ENCODE measurements around the gene INPP5F.

INPP5F gene

DNA sequence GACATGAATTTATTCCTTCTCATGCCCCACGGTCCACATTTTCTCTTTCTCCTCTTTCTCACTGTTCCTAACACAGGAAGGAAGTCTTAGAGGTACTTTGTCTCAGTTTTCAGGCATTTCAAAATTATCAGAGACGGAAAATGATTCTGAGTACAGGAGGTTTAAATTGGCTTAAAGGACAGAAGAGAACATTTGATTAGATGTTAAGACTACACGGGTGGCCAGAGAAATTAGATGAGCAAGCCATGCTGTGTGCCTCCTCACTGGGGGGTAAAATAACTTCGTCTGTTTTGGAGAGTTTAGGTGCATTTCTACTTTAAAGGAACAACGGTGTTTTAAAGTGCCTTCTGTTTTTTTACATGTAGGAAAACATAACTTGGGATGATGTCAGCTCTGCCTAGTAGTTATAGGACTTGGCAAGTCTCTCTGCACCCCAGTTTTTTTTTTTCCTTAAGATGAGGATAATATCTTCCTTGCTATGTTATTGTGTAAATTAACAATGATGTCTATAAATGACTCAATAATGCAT, 79.9 kb downstream of the INPP5F start:
- no peak overlapping the region for H3K4me3 ChIP-seq (ENCODE audit: low read depth, low read length)
- TF ChIP-seq, protein P1, sequence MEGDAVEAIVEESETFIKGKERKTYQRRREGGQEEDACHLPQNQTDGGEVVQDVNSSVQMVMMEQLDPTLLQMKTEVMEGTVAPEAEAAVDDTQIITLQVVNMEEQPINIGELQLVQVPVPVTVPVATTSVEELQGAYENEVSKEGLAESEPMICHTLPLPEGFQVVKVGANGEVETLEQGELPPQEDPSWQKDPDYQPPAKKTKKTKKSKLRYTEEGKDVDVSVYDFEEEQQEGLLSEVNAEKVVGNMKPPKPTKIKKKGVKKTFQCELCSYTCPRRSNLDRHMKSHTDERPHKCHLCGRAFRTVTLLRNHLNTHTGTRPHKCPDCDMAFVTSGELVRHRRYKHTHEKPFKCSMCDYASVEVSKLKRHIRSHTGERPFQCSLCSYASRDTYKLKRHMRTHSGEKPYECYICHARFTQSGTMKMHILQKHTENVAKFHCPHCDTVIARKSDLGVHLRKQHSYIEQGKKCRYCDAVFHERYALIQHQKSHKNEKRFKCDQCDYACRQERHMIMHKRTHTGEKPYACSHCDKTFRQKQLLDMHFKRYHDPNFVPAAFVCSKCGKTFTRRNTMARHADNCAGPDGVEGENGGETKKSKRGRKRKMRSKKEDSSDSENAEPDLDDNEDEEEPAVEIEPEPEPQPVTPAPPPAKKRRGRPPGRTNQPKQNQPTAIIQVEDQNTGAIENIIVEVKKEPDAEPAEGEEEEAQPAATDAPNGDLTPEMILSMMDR (IDR thresholded peaks at IDR 0.05; ENCODE audit: insufficient read depth, low read length, missing control alignments) = no peak
- ChIA-PET POLR2A (no interaction called here), CTCF (interaction anchor here (0.7 to 3.3 kb wide), 2 partner anchors 55 kb away, joined by 3 to 14 read pairs; no protein-coding TSS in a partner anchor)
- no peak for DNase-seq (ENCODE audit: low read depth, low spot score)

DNA sequence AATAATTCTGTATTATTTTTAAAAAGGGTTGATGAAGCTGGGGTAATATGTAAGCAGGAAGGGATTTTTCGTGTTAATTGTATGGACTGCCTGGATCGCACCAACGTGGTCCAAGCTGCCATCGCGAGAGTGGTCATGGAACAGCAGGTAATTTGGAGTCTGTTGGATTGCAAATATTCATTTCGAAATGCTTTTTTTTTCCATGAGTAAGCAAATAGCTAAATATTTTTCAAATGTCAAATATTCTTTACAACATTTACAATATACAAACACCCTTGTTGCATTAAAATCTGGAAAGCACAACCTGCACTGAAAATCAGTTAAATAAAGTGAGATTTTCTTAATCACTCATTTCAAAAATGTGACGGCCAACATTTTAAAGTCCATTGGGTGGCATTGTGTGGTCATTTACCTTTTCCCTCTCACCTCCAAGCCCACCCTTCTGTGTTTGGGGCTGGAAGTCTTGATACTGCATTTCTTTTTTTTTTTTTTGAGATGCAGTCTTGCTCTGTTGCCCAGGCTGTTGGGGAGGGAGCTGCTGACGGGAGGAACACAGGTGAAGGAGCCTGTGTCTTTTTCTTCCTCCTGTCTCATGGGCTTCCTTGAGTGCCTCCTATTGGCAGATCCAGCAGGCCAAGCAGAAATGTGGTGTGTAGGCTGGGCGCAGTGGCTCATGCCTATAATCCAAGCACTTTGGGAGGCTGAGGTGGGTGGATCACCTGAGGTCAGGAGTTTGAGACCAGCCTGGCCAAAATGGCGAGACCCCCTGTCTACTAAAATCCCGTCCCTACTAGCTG, 80.7 kb downstream of the INPP5F start:
- DNase-seq (ENCODE audit: low read depth, low spot score) = no peak
- ChIA-PET POLR2A (no interaction called here), CTCF (interaction anchor here (3.3 kb wide), 1 partner anchor 56 kb away, joined by 14 read pairs; no protein-coding TSS in a partner anchor)
- no peak overlapping the region for H3K4me3 ChIP-seq (ENCODE audit: low read depth, low read length)
- TF ChIP-seq, protein P1 (IDR thresholded peaks at IDR 0.05; ENCODE audit: insufficient read depth, low read length, missing control alignments) = no peak

DNA sequence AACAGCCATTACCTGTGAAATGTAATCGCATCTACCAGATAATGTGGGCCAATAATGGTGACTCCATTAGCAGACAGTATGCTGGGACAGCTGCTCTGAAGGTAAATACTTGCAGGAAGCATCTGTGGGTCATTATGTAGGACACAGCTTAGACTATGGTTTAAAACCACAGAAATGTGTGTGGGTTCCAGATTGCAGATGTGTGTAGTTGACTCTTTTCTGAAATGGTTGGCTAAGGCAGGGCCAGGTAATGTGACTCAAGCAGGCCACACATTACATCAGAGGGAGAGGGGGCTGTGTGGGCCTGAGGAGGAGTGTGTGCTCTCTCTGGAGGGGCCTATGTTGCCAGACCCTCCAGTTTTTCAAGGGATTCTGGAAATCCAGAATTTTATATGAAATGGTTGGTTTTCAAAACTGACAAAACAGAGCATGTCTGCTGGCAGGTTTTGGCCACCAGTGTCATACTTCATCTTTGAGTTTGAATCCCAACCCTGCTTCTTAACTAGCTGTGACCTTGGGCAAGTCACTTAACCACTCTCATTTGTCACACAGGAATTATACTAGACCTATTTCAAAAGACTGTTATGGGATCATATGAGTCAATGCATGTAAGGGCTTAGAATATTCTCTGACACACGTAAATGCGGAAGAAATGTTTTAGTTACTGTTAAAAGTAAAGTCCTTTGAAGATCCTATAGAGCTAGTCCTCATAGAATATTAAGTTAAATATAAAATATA, 82.3 kb downstream of the INPP5F start:
- ChIA-PET CTCF (interaction anchor here (1.0 to 3.3 kb wide), 2 partner anchors 51 to 57 kb away, joined by 6 to 14 read pairs; no protein-coding TSS in a partner anchor), POLR2A (interaction anchor here (1.2 kb wide), 1 partner anchor 47 kb away, joined by 3 read pairs; no protein-coding TSS in a partner anchor)
- H3K4me3 ChIP-seq (ENCODE audit: low read depth, low read length) = no peak overlapping the region
- DNase-seq (ENCODE audit: low read depth, low spot score) = peak; percentile 63
- TF ChIP-seq, protein P1 (IDR thresholded peaks at IDR 0.05; ENCODE audit: insufficient read depth, low read length, missing control alignments) = no peak

DNA sequence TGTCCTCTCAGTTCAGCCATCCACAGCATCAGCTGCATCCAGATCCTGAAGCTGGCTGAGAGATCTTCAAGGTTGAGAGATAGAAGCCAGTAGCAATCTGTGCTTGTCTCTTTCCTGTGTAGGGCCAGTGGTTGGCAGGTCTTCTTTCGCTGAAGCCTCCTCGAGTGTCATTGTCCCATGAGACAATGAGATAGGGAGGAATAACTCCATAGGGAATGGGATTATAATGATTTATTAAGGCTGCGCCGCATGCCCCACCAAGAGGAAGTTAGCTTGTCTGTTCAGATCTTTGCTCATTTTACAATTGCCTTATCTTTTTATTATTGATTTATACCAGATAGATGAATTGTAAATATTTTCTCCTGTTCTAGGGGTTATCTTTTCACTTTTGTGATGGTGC, 85.3 kb downstream of the INPP5F start:
- ChIA-PET POLR2A (no interaction called here), CTCF (interaction anchor here (1.5 to 2.2 kb wide), 3 partner anchors 9 to 61 kb away, joined by 5 to 7 read pairs (median 6); no protein-coding TSS in a partner anchor)
- TF ChIP-seq, protein P1 (IDR thresholded peaks at IDR 0.05; ENCODE audit: insufficient read depth, low read length, missing control alignments) = no peak

DNA sequence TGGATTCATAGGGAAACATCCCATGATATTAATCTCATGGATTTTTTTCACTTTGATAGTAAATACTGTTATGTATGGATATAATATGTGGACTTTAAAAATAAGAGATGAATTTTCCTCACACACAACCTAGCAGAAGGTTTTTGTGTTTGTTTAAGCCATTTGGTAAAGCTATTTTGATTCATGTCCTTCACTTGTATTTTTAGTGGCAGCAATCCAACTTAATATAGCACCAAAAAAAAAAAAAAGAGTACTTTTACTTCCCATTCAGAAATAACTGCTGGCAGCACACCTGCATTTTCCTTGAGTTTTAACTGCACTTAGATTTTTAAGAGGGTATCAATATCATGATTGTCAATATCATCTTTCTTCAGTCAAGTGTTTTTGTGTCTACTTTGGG, 86.8 kb downstream of the INPP5F start:
- no peak overlapping the region for H3K4me3 ChIP-seq (ENCODE audit: low read depth, low read length)
- CTCF ChIA-PET = no interaction called here
- DNase-seq (ENCODE audit: low read depth, low spot score) = no peak
- TF ChIP-seq, protein P1 (IDR thresholded peaks at IDR 0.05; ENCODE audit: insufficient read depth, low read length, missing control alignments) = no peak
- POLR2A ChIA-PET = no interaction called here

More for the DNA sequence above, 85.3 kb downstream of the INPP5F start:
- no peak overlapping the region for H3K4me3 ChIP-seq (ENCODE audit: low read depth, low read length)
- DNase-seq (ENCODE audit: low read depth, low spot score) = no peak

DNA sequence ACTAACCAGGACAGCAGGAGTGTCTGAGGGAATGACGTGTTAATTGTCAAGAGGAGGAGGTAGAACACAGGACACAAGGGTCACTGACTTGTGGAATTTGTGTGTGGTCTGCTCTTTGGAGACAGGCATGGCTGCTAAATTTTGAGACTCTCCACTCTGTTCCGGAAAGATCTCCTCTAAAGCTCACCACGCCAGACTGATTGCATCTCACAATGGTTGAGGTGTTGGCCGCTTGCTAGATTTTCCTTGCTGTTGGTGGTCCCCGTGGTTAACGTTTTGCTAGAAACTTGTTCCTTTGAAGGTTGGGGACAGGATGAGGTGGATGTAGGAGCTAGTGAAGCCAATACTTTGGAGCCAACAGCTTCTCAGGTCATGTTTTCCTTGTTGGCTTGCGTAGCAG, 89.8 kb downstream of the INPP5F start:
- ChIA-PET CTCF (interaction anchor here (3.3 kb wide), 1 partner anchor 65 kb away, joined by 13 read pairs; no protein-coding TSS in a partner anchor), POLR2A (no interaction called here)
- TF ChIP-seq, protein P1 (IDR thresholded peaks at IDR 0.05; ENCODE audit: insufficient read depth, low read length, missing control alignments) = no peak
- no peak for DNase-seq (ENCODE audit: low read depth, low spot score)
- no peak overlapping the region for H3K4me3 ChIP-seq (ENCODE audit: low read depth, low read length)
